SK-N-SH treated with all-trans-retinoic acid at 6 μM for 48 hours (cell line): ENCODE measurements around the gene KLHL6.

Source experiments
- ATAC-seq: fragments of 200-7000 bp; cut with Tn5 transposase; 3 replicates; pipeline ENCODE4 v1.9.1; 2020; ENCODE audit warnings: mild to moderate bottlenecking, moderate library complexity
- BACH2 ChIP-seq: fragments of 250-450 bp; sonication (Bioruptor Pico); IDR thresholded peaks from 2 replicates; pipeline ENCODE4 v1.9.0; 2021; ENCODE audit warnings: mild to moderate bottlenecking, borderline replicate concordance
- CREB5 ChIP-seq: fragments of 250-450 bp; sonication (Bioruptor Pico); IDR thresholded peaks from 2 replicates; pipeline ENCODE4 v1.5.1; 2020; ENCODE audit warnings: low read depth, mild to moderate bottlenecking, moderate library complexity
- CSDC2 ChIP-seq: fragments of 250-450 bp; sonication (Bioruptor Pico); IDR thresholded peaks from 2 replicates; pipeline ENCODE4 v1.5.0; 2020; ENCODE audit warnings: mild to moderate bottlenecking, moderate library complexity
- CSRNP3 ChIP-seq: fragments of 250-450 bp; sonication (Bioruptor Pico); IDR thresholded peaks from 2 replicates; pipeline ENCODE4 v1.5.1; 2021; ENCODE audit warnings: mild to moderate bottlenecking, moderate library complexity
- ESRRG ChIP-seq: fragments of 250-450 bp; sonication (Bioruptor Pico); IDR thresholded peaks from 2 replicates; pipeline ENCODE4 v1.6.1; 2021; ENCODE audit warnings: mild to moderate bottlenecking
- GLIS3 ChIP-seq: fragments of 250-450 bp; sonication (Bioruptor Pico); IDR thresholded peaks from 2 replicates; pipeline ENCODE4 v1.5.0; 2020; ENCODE audit warnings: mild to moderate bottlenecking, moderate library complexity
- ISL1 ChIP-seq: fragments of 250-450 bp; sonication (Bioruptor Pico); IDR thresholded peaks from 2 replicates; pipeline ENCODE4 v2.1.2; 2022; ENCODE audit warnings: mild to moderate bottlenecking, moderate library complexity
- OSR1 ChIP-seq: fragments of 250-450 bp; sonication (Bioruptor Pico); IDR thresholded peaks from 2 replicates; pipeline ENCODE4 v1.8.0; 2022; ENCODE audit warnings: moderate library complexity, mild to moderate bottlenecking, inconsistent platforms
- POU6F1 ChIP-seq: fragments of 250-450 bp; sonication (Bioruptor Pico); IDR thresholded peaks from 2 replicates; pipeline ENCODE4 v1.8.0; 2021; ENCODE audit warnings: low read depth, mild to moderate bottlenecking, moderate library complexity, borderline replicate concordance
- PPARA ChIP-seq: fragments of 250-450 bp; sonication (Bioruptor Pico); IDR thresholded peaks from 2 replicates; pipeline ENCODE4 v1.5.0; 2020; ENCODE audit warnings: mild to moderate bottlenecking, borderline replicate concordance
- RARB ChIP-seq: fragments of 250-450 bp; sonication (Bioruptor Pico); IDR thresholded peaks from 2 replicates; pipeline ENCODE4 v1.8.0; 2021; ENCODE audit warnings: mild to moderate bottlenecking, moderate library complexity
- SNAI2 ChIP-seq: fragments of 250-450 bp; sonication (Bioruptor Pico); IDR thresholded peaks from 2 replicates; pipeline ENCODE4 v1.5.0; 2020; ENCODE audit warnings: mild to moderate bottlenecking, moderate library complexity
- TCF4 ChIP-seq: fragments of 250-450 bp; sonication (Bioruptor Pico); IDR thresholded peaks from 2 replicates; pipeline ENCODE4 v1.8.0; 2021; ENCODE audit warnings: mild to moderate bottlenecking, moderate library complexity, borderline replicate concordance
- TOX ChIP-seq: fragments of 250-450 bp; sonication (Bioruptor Pico); IDR thresholded peaks from 2 replicates; pipeline ENCODE4 v1.8.0; 2021; ENCODE audit warnings: mild to moderate bottlenecking, moderate library complexity, borderline replicate concordance
- TSHZ2 ChIP-seq: fragments of 250-450 bp; sonication (Bioruptor Pico); IDR thresholded peaks from 2 replicates; pipeline ENCODE4 v1.5.0; 2020; ENCODE audit warnings: mild to moderate bottlenecking, moderate library complexity
- ZC3H10 ChIP-seq: fragments of 250-450 bp; sonication (Bioruptor Pico); IDR thresholded peaks from 2 replicates; pipeline ENCODE4 v1.5.1; 2021; ENCODE audit warnings: mild to moderate bottlenecking, moderate library complexity
- ZFP3 ChIP-seq: fragments of 250-450 bp; sonication (Bioruptor Pico); IDR thresholded peaks from 2 replicates; pipeline ENCODE4 v1.5.0; 2020; ENCODE audit warnings: mild to moderate bottlenecking, moderate library complexity
- ZFP30 ChIP-seq: fragments of 450-650 bp; formaldehyde crosslinking; IDR thresholded peaks from 2 replicates; pipeline ENCODE4 v1.5.0; 2022; ENCODE audit warnings: mild to moderate bottlenecking, moderate library complexity
- ZNF565 ChIP-seq: fragments of 450-650 bp; formaldehyde crosslinking; conservative IDR thresholded peaks from 2 replicates; pipeline ENCODE4 v1.5.0; 2020; ENCODE audit warnings: low read depth, mild to moderate bottlenecking, moderate library complexity
- ZNF70 ChIP-seq: fragments of 450-650 bp; formaldehyde crosslinking; IDR thresholded peaks from 2 replicates; pipeline ENCODE4 v1.5.0; 2020; ENCODE audit warnings: mild to moderate bottlenecking, moderate library complexity
- ZNF8 ChIP-seq: fragments of 450-650 bp; formaldehyde crosslinking; IDR thresholded peaks from 2 replicates; pipeline ENCODE4 v1.5.0; 2020; ENCODE audit warnings: mild to moderate bottlenecking, moderate library complexity

The KLHL6 gene

GRCh38 chr3:183489455-183490210 is 65.9 kb downstream of the KLHL6 start:
- ATAC-seq, result no peak
- TF ChIP-seq TSHZ2 (CRISPR knock-in tag) (no peak), CREB5 (CRISPR knock-in tag) (no peak), SNAI2 (CRISPR knock-in tag) (no peak), CSDC2 (CRISPR knock-in tag) (no peak), TCF4 (CRISPR knock-in tag) (no peak), RARB (CRISPR knock-in tag) (no peak), ISL1 (no peak), BACH2 (CRISPR knock-in tag) (no peak), OSR1 (CRISPR knock-in tag) (no peak), ZFP30 (CRISPR knock-in tag) (no peak), CSRNP3 (no peak), ZNF565 (CRISPR knock-in tag) (no peak), ZNF8 (CRISPR knock-in tag) (no peak), PPARA (CRISPR knock-in tag) (no peak), GLIS3 (CRISPR knock-in tag) (no peak), ZNF70 (no peak)

- ATAC-seq, result no peak
These were observed 67.2 kb downstream of the KLHL6 start for GRCh38 chr3:183488343-183488742.

GRCh38 chr3:183487896-183488295 is 67.6 kb downstream of the KLHL6 start:
- no peak for TF ChIP-seq OSR1 (CRISPR knock-in tag)
- no peak for TF ChIP-seq ISL1
- no peak for TF ChIP-seq ZFP30 (CRISPR knock-in tag)
- TF ChIP-seq POU6F1 (CRISPR knock-in tag), result no peak
- no peak for TF ChIP-seq ZNF8 (CRISPR knock-in tag)

More at GRCh38 chr3:183488343-183488742, 67.2 kb downstream of the KLHL6 start:
- TF ChIP-seq RARB (CRISPR knock-in tag) (no peak), ESRRG (CRISPR knock-in tag) (no peak), SNAI2 (CRISPR knock-in tag) (no peak), ZNF565 (CRISPR knock-in tag) (no peak), CSDC2 (CRISPR knock-in tag) (no peak), PPARA (CRISPR knock-in tag) (no peak), ZC3H10 (CRISPR knock-in tag) (no peak), ZNF8 (CRISPR knock-in tag) (no peak), GLIS3 (CRISPR knock-in tag) (no peak), TCF4 (CRISPR knock-in tag) (no peak), TOX (CRISPR knock-in tag) (no peak), ZFP3 (CRISPR knock-in tag) (no peak), CREB5 (CRISPR knock-in tag) (no peak), ISL1 (no peak)

More at GRCh38 chr3:183487896-183488295, 67.6 kb downstream of the KLHL6 start:
- no peak for ATAC-seq
